NCI-H1436 (cell line): Measurements from ENCODE around the gene NAA80.

Source experiments
- DNase-seq: peaks from one replicate; lab custom pipeline; 2025; lab: John Stamatoyannopoulos, UW

The NAA80 gene

GRCh38 chr3:50327943-50328691 is 28.9 kb upstream of the NAA80 start, which contains the start of gene TUSC2:
Gene TUSC2, minus strand, starts transcription at chr3:50328223. Its CDS starts 124 bp downstream, at chr3:50328099.
- DNase-seq = peak; percentile 92

DNA sequence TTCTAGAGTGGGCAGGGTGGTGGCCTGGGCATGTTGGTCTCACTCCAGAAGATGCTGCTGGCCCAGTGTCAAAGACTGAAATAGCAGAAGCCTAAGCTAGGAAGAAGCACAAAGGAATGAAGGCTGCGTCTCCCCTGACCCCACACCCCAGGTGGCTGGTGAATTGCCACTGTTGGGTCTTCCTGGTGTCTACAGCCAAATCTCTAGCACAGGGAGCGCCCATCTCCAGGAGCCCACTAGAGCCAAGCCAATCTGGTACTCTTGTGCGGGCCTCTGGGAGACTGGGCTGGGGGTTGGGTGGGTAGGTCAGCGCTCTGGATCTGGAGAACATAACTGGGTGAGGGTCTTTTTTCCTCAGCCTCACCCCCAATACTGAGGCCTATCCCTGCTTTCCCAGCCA is 27.9 kb upstream of the NAA80 start:
- no peak for DNase-seq

GRCh38 chr3:50326182-50326541 is 27.0 kb upstream of the NAA80 start:
- DNase-seq = no peak

DNA sequence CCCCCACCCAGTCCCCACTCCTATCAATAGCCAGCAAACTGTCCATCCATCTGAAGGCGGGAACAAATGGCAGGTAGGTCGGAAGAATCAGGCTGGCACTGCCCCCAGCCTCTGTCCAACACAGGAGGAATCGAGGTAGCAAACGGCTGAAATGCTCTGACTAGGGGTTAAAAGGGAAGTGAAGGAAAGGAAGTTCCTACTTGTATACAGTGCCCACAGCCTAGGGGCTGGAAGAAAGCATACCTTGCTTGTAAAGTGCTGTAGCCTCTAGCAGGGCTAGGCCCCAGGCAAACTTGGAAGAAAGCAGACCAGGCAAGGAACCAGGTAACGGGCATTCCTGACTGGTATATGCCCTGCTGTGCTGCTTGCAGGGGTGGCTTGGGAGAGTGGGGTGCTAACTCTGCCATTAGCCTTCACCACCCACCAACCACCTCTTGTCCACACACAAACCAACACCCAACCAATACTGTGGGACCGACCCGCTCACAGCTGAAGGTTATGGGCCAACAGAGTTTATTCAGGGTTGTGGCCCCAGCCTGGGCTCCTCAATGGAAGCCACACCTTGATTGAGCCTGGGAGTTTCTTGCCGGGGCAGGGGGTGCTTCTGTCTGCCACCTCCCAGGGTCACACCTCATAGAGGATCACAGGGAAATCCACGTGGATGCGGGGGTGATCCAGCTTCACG is 26.4 kb upstream of the NAA80 start:
- no peak for DNase-seq

GRCh38 chr3:50325113-50325480 is 25.9 kb upstream of the NAA80 start:
- DNase-seq = no peak

DNA sequence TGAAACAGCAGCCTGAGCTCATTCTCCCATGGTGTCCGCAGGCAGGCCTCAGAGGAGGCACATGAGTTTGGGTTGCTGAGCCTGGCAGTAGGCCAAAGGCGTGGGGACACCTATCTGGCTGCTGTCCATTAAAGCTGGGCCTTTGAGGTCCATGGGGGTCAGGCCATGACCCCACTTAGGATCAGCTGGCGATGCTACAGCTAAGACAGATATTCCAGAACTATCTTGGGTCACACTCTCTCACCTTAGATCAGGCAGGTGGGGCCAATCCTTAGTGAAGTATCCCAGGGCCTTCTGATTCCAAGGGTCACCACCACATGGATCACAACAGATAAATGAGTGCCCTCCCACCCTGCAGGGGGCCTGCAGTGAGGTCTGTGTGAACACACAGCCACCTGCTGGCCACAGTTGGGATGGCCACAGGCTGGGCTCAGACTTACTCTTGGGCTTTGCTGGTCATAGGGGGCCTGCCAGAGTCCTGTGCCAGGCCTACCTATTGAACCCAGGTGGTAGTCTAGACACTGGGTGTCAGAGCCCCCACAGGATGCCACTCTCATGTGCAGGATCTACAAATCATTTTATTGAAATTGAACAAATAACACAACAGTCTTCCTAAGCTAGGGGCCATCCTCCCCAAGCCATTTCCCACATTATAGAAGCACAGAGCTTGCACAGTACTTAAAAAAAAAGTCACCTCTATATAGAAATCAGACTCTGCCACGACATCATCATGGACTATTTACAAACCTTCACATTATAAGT is 25.3 kb upstream of the NAA80 start:
- DNase-seq = no peak

DNA sequence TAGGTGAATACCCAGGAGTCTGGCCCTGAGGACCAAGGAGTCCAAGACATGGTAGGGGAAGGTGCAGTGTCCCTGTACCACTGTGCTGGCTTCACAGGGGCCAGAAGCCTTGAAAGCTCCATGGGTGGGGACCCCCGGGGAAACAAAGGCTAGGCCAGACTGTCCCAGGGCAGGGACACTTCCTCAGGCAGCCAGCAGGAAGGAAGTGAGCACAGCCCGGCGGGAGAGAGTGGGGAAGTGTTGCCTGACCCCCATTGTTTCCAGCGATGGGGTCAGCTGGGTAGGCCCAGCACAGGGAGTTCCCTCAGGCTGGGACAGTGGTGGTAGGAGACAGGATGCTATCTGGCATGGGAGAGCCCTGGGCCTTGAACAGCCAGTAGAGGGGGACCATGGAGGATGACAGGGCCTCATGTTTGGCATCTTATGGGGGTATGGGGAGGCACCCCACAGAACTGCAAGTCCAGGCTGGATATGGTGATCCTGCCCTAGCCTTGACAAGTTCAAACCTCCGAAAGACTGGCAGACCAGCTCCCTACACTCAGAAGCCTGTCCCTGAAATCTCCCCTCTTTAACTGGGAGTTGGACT is 24.5 kb upstream of the NAA80 start:
- no peak for DNase-seq

GRCh38 chr3:50323092-50323600 is 23.9 kb upstream of the NAA80 start:
- DNase-seq = no peak

DNA sequence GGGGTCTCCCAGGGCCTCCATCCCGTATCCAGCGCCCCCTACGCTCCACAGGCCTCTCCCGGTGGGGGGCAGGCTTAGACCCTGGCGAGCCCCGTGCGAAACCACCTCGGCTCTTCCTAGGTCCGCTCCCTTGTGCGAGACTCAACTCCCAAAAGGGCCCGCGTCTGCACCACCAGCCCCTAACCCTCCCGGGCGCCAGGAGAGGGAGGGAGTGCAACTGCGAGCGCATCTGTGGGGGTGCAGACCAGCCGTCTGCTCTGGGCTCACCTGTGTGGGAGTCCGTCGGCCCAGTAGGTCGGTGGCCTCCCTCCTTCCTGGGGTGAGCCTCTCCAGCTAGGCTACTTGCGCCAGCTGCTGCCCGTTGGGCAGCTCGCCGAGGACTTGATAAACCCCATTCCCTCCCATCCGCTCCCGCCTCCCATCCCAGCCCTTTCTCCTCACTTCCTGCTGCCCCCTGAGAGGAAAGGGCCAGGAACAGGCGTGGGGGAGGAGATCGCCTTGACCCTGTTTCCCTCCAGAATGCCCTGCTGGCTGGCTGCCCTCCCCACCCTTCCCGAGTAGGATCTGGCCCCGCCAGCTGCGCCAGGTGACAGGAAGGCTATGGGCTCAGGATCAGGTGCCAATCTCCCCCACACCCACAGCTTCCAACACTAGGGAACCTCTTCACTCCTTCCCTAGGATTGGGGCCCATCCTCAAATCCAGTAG is 23.3 kb upstream of the NAA80 start, which contains the start of gene HYAL2:
HYAL2 (minus strand) TSS at position 360 of the 706 bp plus-strand sequence. CDS start 2,256 bp downstream, outside the sequence.
- DNase-seq = no peak

- no peak for DNase-seq
Measured at GRCh38 chr3:50322115-50322385, 22.8 kb upstream of the NAA80 start.

GRCh38 chr3:50321336-50322114 is 22.3 kb upstream of the NAA80 start:
- peak; percentile 72 for DNase-seq

DNA sequence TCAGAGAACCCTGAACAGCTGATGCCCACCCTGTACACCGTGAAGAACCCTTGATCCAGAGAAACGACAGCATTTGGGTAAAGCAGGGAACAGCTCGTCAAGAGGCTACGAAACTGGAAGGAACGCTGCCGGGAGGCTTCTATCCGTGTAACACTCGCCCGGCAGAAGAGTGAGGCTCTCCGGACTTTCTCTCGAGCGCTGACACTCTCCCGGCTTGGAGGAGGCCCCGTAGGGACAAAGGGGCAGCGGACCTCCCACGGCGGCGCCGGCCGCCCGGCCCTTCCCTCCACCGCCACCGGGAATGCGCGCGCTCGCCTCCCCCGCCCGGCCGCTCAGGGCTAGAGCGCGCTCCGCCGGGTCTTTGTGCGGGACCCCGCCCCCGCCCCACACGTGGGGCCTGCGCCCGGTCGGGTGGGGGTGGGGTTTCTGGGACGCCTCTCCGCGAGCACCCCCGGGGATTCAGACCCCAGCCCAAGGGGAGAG is 21.7 kb upstream of the NAA80 start:
- peak; percentile 61 for DNase-seq

- no peak for DNase-seq
Measured at GRCh38 chr3:50319894-50320625, 20.9 kb upstream of the NAA80 start.

DNA sequence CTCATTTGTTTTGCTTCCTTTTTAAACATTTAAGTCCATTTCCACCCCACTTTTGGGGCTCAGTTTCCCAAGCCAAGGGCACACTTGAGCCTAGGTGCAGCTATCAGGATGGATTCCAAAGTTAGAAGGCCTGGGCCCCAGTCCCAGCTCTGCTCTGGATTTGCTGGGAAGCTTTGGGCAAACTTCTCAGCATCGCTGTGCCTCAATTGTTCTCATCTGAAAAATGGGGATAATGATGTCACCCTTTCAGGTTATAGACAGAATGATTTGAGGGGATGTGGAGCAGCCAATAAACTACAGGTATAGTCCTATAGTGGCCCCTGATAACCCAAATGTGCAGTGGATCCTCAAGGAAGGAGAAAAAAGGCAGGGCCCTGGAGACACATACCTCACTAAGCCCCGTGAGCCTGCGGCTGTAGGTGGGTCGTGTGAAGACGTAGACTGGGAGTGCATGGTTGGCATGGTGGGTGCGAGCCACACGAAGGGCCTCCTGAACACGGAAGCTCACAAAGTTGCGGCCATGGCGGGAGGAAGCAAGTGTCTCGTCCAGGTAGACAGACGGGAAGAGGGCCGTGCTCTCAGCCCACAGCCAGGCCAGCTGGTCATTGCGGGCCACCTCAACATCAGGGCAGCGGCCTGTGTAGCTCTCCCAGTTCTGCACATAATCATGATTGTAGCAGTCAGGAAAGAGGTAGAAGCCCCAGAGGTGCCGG is 20.1 kb upstream of the NAA80 start:
- no peak for DNase-seq

DNA sequence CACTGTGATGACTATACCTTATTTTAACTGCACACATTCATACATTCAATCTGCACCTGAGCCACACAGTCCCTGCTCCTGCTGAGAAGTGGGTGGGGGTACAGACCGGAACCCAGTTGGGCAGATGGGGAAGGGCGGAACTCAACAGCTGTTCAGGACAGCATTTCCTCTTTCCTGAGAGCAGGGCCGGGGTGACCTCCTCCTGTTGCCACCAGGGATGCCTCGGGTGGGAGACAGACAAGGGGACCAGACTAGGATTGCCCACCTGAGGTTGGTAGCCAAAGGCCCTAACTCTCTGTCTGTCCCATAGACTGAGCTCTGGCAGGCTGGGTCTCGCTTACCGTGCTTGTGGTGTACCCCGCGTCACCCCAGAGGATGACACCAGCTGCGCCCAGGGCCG is 19.4 kb upstream of the NAA80 start:
- no peak for DNase-seq

GRCh38 chr3:50318163-50318562 is 19.0 kb upstream of the NAA80 start:
- no peak for DNase-seq

DNA sequence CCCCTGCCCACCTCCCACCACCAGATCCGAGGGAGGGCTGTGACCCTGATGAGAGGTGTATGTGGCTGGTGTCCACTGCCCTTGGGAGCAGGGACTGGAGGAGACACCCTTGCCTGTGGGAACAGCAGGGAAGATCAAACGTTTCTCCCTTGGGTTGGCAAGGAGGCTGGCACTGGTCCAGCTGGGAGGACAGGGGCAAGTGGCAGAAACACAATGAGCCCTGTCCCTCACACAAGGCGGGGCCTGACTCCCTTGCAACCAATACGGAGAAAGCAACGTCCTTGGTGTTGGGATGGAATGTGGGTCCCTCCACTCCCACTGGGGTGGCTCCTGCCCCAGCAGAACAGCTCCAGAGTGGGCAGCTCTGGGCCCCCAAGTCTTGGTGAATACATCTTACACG is 18.1 kb upstream of the NAA80 start:
- no peak for DNase-seq

DNA sequence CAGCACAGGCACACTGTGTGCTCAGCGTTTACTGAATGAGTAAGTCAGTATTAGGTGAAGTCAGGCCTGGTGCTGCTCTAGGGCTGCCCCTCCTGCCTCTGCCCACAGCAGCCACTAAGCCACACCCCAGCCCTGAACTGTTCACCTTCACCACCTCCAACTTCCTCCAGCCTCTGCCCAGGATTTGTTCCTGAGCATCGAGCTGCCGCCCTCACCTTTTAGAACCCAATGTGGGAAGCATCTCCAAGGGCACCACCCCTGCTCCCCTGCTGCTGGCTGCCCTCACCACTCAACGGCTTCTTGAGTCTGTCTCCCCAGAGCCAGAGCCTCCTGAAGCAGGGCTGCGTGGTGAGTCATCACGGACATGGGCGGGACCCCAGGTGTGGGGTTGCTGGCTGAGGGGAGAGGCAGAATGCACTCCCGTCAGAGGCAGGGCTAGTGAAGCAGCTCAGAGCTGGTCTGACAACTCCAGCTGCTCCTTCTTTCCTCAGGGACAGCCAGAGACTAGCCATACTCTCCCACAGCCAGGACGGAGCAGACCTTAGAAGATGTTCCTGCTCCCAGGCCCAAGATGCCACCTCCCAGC is 17.5 kb upstream of the NAA80 start:
- DNase-seq = no peak

DNA sequence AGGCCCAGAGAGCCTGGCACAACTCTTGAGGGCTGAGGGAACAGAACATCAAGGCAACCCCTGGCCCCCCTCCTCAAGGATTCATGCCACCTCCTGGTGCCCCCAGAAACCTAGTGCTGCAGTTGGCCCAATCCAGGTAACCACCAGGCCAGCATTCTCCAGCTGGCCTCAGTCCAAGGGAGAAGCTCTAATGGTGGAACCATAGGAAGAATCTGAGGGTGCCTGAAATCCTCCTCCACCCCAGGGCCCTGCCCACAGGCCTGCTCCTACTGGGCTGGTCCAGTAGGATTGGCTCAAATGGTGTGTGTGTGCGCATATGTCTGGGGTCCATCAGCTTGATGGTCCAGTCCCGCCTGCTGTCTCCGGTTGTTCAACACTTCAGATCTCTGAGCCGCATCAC is 15.6 kb upstream of the NAA80 start:
- no peak for DNase-seq
